Smooth muscle cell of the pulmonary artery (primary cell): ENCODE data around the gene SLIT3. TPM values are rescaled to one million over a fixed set of nuclear protein-coding genes. Genes with fewer than 3 reads are reported as not detected.

Source experiments
- total RNA-seq: library from RNA; depleted of rRNA; stranded (reverse); fragments of >200 nt; gene quantifications from 2 replicates; pipeline ENCODE4 v1.2.3, GENCODE V29; 2014

Gene SLIT3
- total RNA-seq = 69.2 and 206 TPM in 2 replicates

DNA sequence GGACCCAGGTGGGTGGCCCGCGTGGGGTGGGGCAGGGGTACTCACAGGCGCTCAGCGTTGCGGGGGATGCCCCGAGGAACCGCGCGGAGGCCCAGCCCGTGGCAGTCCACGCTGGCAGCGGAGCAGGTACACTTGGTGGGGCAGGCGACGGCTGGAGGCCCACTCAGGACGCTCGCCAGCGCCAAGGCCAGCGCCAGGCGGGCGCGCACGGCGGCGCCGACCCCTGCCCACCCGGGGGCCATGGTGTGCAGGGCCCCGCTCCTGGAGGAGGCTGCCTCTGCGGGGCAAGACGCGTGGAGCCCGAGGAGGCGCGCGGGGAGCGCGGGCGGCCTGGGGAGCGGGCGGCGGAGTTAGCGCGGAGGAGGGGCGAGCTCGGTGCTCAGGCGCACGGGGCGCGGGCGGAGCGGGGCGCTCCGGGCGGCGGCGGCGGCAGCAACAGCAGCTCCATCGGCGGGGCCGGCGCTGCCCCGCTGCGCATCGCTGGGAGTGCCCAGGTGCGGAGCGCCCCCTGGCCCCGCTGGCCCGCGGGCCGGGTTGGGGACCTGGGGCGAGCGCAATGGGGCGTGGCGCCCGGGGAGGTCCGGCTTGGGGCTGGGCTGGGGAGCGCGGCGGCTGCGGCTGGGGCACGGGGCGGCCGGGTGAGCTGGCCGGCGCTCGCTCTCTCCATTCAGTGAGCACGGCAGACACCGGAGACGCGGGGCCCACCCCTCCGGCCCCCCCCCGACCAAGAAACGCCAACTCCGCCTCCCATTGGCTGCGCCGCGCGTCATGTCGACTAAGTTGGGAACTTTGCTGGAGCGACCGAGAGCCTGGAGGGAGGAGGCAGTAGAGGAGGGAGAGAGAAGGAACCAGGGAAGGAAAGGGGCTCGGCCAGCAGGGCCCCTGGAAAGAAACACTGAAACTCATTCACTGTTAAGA is at the start of gene SLIT3:
SLIT3 (minus strand) TSS at position 672 of the 918 bp plus-strand sequence; CDS start at position 242, 430 bp downstream.

